ENCODE measurements around the gene ZNRD2.
"Not testable (repeated sequence)": the region's sequence is repeated elsewhere in the genome, so short reads cannot be mapped to it uniquely, and the experiment has no call there.

ZNRD2 gene, protein sequence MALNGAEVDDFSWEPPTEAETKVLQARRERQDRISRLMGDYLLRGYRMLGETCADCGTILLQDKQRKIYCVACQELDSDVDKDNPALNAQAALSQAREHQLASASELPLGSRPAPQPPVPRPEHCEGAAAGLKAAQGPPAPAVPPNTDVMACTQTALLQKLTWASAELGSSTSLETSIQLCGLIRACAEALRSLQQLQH

DNA sequence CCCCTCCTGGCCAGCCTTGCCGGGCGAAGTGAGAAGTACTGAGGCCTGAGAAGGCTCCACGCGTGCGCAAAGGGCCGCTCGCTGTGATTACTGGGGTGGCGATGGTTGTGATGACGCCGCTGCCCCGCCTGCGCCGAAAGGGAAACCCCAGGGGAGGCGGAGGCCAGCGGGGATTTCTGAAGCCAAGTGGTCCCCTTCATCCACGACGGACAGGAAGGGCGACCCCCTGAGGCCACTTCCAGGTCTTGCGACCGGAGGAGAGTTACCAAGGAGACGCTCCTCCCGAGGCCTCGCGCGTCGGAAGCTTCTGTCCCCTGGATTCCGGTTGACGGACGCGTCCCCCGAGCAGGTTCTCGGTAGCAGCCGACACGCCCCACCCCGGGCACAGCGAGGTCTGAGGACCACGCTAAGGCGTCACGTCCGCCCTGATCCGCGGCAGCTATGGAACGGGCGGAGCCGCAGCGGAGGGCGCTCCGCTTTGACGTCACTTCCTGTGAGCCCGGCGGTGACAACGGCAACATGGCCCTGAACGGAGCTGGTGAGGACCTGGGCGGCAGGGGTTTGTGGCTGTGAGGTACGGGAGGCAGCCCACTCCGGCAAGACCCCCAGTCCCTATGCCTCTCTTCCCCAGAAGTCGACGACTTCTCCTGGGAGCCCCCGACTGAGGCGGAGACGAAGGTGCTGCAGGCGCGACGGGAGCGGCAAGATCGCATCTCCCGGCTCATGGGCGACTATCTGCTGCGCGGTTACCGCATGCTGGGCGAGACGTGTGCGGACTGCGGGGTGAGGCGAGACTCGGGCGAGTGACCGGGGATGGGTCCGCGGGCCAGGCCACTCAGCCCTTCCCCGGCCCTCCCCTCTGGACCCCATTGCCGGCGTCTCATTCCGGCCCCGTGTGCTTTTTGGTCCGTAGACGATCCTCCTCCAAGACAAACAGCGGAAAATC lies at the start of gene ZNRD2:
Gene ZNRD2, plus strand, starts transcription at position 505 of the 946 bp plus-strand sequence. Its CDS starts 15 bp downstream, at position 520.
- peak; percentile 97 for DNase-seq (ENCODE audit: low spot score)

DNA sequence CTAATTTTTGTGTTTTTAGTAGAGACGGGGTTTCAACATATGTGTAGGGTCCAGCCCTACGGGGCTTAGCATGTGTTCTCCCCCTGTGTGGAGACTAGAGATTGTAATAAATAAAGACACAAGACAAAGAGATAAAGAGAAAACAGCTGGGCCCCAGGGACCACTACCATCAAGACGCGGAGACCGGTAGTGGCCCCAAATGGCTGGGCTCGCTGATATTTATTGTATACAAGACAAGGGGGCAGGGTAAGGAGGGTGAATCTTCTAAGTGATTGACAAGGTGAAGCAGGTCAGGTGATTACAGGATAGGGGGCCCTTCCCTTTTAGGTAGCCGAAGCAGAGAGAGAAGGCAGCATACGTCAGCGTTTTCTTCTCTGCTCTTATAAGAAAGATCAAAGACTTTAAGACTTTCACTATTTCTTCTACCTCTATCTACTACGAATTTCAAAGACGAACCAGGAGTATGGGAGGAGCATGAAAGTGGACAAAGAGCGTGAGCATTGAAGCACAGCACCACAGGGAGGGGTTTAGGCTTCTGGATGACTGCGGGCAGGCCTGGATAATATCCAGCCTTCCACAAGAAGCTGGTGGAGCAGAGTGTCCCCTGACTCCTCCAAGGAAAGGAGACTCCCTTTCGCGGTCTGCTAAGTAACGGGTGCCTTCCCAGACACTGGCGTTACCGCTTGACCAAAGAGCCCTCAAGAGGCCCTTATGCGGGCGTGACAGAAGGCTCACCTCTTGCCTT lies 48.3 kb upstream of the ZNRD2 start:
- DNase-seq (ENCODE audit: low spot score), result not testable (repeated sequence)

DNA sequence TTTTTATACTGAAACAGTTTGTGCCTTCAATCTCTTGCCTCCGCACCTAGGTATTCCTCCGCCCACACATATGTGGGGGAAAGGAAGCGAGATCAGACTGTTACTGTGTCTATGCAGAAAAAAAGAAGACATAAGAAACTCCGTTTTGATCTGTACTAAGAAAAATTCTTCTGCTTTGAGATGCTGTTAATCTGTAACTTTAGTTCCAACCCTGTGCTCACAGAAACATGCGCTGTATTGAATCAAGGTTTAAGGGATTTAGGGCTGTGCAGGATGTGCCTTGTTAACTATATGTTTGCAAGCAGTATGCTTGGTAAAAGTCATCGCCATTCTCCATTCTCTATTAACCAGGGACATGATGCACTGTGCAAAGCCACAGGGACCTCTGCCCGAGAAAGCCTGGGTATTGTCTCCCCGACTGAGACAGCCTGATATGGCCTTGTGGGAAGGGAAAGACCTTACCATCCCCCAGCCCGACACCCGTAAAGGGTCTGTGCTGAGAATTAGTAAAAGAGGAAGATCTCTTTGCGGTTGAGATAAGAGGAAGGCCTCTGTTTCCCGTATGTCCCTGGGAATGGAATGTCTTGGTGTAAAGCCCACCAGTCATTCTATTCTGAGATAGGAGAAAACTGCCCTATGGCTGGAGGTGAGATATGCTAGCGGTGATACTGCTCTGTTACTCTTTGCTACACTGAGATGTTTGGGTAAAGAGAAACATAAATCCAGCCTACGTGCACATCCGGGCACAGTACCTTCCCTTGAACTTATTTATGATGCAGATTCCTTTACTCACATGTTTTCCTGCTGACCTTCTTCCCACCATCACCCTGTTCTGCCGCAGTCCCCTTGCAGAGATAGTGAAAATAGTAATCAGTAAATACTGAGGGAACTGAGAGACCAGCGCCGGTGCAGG lies 47.3 kb upstream of the ZNRD2 start:
- DNase-seq (ENCODE audit: low spot score), result peak; percentile 56

DNA sequence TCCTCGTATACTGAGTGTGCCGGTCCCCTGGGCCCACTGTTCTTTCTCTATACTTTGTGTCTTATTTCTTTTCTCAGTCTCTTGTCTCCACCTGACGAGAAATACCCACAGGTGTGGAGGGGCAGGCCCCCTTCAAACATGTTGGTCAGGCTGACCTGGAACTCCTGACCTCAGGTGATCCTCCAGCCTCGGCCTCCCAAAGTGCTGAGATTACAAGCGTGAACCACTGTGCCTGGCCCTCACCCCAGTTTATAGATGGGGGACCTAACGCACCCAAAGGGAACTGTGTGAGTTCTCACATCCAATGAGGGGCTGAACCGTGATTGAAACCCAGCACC lies 46.7 kb upstream of the ZNRD2 start:
- DNase-seq (ENCODE audit: low spot score), result not testable (repeated sequence)

DNA sequence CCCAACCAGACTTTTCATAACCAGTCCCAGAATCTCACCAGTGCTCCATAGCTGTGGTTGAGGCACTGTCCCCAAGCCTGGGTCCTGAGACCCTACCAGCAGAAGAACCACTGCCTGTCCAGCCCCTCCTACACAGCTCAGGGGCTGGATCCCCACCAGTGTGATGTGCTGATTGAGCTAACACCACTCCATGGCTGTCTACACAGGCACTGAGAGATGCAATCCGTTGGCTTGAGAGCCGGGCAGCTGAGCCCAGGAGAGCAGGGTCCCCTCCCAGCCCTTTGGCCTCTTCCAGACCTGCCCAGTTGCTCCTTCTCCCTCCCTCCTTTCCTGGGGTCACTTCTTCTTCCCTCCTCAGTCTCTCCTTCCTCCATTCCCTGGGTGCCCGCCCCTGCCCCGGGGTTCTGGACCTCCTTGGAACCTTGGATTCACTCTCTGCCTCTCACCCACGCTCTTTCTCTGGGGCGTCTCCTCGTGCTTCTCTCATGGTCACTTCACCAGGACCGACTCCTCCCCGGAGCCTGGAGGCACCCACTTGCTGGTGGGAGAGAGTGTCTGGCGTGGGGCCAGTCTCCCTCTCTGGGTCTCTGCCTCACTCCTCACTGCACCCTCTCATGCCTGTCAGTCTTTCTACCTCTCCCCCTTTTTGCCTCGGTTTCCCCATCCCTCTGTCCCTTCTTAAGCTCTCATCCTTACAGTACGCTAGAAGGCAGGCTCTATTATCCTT lies 46.1 kb upstream of the ZNRD2 start:
- peak; percentile 60 for DNase-seq (ENCODE audit: low spot score)

DNA sequence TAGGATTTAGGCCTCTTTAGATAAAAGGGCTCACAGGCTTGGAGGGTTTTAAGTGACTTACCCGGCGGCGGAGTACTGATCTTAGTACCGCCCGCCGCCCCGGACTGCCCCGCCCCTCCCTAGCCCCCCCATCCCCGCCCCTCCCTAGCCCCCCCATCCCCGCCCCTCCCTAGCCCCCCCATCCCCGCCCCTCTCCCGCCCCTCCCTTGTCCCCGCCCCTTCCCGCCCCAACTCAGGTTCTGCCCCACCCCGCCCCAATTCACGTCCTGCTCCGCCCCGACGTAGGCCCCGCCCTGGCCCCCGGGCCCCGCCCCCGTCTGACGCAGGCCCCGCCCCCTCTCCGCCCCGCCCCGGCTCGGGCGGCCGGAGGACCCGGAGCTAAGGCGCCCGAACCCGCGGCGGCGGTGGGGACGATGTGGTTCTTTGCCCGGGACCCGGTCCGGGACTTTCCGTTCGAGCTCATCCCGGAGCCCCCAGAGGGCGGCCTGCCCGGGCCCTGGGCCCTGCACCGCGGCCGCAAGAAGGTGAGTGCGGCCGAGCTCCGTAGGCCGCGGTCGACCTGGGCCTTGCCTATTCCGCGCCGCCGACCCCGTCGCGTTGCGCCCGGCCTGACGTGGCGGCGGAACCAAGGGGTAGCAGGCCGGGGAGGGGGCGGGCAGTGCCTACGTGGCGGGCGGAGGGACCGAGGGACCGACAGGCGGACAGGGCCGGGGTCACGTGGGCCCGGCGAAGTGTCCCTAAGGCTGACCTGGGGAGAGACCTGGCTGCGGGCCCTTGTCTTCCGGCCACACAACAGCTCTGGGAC lies 45.3 kb upstream of the ZNRD2 start, which contains the start of gene SCYL1:
Gene SCYL1, plus strand, starts transcription at position 343 of the 805 bp plus-strand sequence. Its CDS starts 71 bp downstream, at position 414.
- peak; percentile 67 for DNase-seq (ENCODE audit: low spot score)

DNA sequence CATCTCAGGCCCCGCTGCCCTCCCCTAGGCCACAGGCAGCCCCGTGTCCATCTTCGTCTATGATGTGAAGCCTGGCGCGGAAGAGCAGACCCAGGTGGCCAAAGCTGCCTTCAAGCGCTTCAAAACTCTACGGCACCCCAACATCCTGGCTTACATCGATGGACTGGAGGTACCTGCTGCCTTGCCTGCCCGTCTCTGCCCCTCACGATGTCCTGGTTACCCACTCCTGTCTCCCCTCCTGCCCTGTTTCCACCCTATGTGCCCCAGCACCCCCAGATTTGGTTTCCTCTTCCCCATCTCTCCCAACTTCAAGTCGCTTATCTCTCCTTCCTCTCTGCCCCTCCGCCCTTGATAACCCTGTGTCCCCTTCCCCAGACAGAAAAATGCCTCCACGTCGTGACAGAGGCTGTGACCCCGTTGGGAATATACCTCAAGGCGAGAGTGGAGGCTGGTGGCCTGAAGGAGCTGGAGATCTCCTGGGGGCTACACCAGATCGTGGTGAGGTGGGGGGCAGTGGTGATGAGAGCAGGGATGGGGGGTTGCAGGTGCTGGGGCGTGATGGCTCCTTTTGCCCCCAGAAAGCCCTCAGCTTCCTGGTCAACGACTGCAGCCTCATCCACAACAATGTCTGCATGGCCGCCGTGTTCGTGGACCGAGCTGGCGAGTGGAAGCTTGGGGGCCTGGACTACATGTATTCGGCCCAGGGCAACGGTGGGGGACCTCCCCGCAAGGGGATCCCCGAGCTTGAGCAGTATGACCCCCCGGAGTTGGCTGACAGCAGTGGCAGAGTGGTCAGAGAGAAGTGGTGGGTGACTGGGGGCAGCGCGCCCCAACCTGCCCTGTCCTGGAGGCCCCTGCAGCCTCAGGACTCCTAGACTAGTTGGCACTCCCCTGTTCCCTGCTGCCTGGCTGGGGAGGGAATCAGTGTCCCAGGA lies 44.5 kb upstream of the ZNRD2 start:
- no peak for DNase-seq (ENCODE audit: low spot score)

DNA sequence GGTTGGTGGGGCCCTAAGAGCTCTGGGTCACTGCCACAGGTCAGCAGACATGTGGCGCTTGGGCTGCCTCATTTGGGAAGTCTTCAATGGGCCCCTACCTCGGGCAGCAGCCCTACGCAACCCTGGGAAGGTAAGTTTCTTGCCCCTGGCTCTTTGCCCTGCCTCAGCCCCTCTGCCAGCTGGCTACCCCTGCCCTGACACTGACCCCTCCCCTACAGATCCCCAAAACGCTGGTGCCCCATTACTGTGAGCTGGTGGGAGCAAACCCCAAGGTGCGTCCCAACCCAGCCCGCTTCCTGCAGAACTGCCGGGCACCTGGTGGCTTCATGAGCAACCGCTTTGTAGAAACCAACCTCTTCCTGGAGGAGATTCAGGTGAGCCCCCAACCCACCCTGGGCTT lies 43.5 kb upstream of the ZNRD2 start:
- DNase-seq (ENCODE audit: low spot score), result no peak

DNA sequence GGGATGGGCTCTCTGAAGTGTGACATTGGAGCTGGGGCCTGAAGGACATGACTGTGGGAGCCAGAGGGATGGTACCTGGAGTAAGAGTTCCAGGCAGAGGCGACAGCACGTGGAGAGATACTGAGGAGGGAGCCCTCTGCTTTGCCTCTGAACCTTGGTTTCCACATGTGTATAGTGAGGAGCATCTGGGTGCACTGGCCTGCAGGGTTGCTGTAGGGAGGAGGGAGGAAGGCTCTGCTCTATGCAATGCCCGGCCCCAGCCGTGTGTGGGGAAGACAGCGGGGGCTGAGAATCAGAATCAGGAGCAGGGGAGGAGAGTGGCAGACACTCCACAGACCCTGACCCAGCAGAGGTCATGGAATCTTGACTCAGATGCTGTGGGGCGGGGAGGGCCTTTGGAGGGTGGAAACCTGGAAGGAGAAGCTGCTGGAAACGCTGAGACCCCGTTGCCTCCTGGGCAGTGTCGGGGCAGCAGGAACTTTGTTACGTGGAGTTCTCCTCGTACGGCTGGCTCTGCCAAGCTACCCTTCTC lies 41.4 kb upstream of the ZNRD2 start:
- no peak for DNase-seq (ENCODE audit: low spot score)

DNA sequence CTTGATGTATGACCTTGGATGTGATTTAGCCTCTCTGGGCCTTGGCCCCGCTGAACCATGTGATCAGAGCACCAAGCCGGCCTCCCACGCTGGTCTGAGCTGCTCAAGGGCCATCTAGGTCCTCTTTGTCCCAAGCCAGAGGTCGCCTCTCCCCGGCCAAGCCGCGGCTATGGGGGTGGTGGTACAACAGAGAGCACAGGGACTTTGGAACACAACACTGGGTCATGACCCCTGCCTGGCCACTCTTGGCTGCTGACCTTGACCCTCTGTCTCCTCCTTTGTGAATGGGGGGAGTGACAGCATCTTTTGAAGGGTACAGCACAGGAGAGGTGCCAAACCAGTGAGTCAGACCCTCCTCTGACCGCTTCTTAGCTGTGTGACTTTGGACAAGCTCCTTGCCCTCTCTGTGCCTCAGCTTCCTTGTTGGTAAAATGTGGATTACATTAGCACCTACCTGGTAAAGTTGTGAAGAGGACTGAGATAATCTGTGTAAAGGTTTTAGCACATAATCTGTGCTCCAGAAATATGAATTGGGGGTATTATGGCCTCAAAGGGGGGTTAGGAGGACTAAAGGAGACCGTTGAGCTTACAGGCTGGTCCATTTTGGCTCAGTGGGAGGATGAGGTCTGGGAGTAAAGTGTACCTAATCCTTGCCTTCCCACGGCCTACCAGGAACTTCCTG lies 40.7 kb upstream of the ZNRD2 start:
- no peak for DNase-seq (ENCODE audit: low spot score)

DNA sequence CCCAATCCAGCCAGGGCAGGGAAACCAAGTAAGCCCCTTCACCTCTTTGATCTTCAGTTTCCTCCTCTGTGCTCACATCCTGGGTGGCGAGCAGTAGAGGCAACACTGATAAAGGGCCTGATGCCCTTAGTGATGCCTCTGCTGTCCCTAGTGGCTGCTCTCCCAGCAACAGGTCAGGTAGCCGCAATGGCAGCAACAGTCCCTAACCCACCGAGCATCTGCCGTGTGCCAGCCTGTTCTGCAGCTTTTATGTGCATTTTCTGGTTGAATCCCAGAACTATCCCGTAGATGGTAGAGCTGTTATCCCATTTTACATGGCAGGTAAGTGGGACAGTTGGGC lies 40.1 kb upstream of the ZNRD2 start:
- DNase-seq (ENCODE audit: low spot score), result no peak

DNA sequence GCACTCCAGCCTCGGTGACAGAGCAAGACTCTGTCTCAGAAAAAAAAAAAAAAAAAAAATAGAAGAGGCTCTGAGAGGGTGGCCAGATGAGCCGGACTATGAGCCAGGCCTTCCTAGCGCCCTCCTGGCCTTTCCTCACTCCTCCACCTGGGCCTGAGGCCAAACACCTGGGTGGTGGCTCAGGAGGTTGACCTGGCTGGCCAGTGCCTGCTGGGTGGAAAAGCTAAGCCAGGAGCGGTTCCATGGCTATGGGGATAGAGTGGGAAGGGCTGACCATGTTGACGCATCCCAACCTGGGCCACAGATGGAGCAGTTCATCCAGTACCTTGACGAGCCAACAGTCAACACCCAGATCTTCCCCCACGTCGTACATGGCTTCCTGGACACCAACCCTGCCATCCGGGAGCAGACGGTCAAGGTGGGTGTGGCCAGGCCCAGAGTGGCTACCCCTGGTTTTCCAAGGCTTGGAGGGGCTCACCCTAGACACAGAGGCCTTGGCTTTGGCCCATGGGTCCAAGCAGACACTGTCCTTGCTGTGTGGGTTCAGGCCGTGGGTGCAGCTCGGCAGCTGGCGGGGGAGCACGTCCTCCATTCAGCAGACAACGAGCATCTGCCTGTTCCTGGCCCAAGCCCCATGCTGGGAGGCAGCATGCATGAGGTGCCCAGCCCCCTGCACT lies 37.8 kb upstream of the ZNRD2 start:
- no peak for DNase-seq (ENCODE audit: low spot score)

DNA sequence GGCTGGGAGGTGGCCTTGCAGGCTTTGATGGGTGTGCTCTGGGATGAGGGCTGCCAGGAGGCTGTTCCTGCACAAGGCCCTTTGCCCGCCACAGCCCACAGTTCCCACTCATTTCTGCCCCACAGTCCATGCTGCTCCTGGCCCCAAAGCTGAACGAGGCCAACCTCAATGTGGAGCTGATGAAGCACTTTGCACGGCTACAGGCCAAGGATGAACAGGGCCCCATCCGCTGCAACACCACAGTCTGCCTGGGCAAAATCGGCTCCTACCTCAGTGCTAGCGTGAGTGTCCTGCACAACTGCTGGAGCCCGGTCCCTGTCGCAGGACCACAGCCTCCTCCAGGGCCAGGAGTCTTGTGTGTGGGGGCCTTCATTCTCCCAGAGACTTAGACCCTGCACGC lies 35.2 kb upstream of the ZNRD2 start:
- DNase-seq (ENCODE audit: low spot score), result no peak

DNA sequence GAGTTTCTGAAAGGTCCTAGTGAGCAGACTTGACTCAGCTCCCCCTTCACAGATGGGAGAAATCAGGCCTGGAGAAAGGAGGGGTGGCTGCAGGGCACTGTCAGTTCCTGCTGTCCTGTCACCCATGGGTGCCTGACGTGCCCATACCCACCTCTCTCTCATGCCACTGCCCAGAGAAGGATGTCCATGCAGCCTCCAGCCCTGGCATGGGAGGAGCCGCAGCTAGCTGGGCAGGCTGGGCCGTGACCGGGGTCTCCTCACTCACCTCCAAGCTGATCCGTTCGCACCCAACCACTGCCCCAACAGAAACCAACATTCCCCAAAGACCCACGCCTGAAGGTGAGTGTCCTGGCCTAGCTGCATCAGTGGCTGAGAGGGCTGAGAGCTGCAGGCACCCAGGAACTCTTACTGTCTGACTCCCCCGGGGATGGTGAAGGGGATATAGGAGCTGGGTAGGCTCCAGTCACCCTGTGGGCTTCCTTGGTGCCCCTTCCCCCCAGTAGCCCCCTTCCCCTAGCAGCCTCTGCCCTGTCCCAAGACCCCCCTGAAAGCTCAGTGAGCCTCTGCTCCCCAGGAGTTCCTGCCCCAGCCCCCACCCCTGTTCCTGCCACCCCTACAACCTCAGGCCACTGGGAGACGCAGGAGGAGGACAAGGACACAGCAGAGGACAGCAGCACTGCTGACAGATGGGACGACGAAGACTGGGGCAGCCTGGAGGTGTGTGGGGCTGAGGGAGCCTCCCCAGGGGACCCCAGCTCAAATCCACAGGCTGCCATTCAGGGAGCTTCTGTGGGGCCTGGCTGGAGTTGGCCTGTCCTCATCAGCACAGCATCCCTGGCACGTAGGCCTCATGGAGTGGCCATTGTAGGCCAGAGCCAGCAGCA lies 33.6 kb upstream of the ZNRD2 start:
- DNase-seq (ENCODE audit: low spot score), result no peak

DNA sequence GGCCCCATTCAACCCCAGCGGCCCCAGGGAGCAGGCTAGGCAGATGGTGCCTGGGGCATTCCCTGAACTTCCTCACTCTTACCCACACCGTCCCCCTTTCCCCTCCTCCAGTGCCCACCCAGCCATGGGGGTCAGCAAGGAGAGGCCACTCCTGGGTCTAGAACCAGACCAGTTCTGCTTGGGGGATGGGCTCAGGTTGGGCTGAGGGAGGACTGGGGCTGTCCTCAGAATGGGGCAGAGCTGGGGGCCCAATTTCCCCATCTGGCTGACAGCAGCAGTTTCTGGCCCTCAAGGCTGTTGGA lies 33.0 kb upstream of the ZNRD2 start:
- no peak for DNase-seq (ENCODE audit: low spot score)

DNA sequence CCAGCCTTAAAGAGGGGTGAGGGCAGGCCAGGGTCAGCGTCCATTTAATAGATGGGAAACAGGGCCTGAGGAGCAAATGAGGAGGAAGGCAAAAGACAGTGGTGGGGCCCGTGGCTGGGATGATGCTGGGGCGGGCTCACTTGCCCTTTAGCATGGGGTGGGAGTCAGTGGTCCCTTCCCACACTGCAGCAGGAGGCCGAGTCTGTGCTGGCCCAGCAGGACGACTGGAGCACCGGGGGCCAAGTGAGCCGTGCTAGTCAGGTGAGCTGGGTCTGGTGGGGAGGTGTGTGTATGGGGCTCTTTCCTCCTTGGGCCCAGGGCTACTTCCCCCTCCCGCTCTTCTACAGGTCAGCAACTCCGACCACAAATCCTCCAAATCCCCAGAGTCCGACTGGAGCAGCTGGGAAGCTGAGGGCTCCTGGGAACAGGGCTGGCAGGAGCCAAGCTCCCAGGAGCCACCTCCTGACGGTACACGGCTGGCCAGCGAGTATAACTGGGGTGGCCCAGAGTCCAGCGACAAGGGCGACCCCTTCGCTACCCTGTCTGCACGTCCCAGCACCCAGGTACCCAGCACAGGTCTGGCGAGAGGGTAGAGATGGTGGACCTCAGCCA lies 32.6 kb upstream of the ZNRD2 start:
- no peak for DNase-seq (ENCODE audit: low spot score)
